ENCODE data around the gene PDCD7. TPM values are rescaled to one million over a fixed set of nuclear protein-coding genes. Genes with fewer than 3 reads are reported as not detected.

The PDCD7 gene
- total RNA-seq, 4 donors from 2014 or later = 12.4 to 22.1 (median 16.3) TPM

DNA sequence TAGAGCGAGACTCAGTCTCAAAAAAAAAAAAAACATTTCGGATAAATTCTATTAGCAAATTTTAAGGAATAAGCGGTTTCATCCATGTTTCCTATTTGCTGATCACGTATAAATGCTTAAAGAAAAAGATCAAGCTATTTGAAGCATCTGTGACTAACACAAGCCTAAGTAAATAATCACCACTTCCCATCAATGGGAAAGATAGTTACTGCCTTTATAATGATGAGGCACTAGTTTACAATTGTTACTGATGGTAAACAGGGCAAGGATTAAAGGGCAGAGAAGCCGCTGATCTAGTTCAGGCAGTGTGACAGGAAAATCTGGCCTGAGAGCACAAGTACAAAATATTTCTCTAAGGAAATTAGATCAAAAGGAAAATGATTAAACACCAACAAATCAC lies 37.8 kb upstream of the PDCD7 start:
- no peaks in the 10 kb centered on the region for H3K27me3 ChIP-seq
- H3K9me3 ChIP-seq = no peaks in the 10 kb centered on the region
- in situ Hi-C loops (cut with MboI; ENCODE audit: low pct_ligation_motif_present in 1 of 4, low pct_unique_long_range_greater_than_20kb in 1 of 4, low sequenced_read_pairs in 3 of 4) (no loop called here), intact Hi-C loops (cut with DNase I; ENCODE audit: low total_unique reads) (no loop called here)
- no peak overlapping the region for H3K27ac ChIP-seq
- no peaks in the 10 kb centered on the region for H3K4me1 ChIP-seq
- H3K4me3 ChIP-seq = no peak overlapping the region
- peaks cover 0 to 47% (median 18%) of the 10 kb centered on the region in 4 donors for H3K36me3 ChIP-seq
- TF ChIP-seq POLR2AphosphoS5 (IDR thresholded peaks at IDR 0.05) (no peak), CTCF (IDR thresholded peaks at IDR 0.05) (no peak), POLR2A (IDR thresholded peaks at IDR 0.05) (no peak), EP300 (IDR thresholded peaks at IDR 0.05; ENCODE audit: low read depth) (no peak)
- 94 to 98% methylated on average over 4 to 5 of the region's 5 CpGs for WGBS, 2 donors (ENCODE audit: low coverage in 1 of 2)
- no peak for DNase-seq

GRCh38 chr15:65165875-65166274 lies 32.3 kb upstream of the PDCD7 start:
- Histone ChIP-seq H3K36me3 (peaks cover 0 to 55% (median 12%) of the 10 kb centered on the region in 4 donors), H3K4me3 (no peak overlapping the region), H3K9me3 (no peaks in the 10 kb centered on the region), H3K27me3 (no peaks in the 10 kb centered on the region), H3K4me1 (no peaks in the 10 kb centered on the region), H3K27ac (no peak overlapping the region)
- 95 to 100% methylated on average over 2 of the region's 2 CpGs for WGBS, 2 donors (ENCODE audit: low coverage in 1 of 2)
- in situ Hi-C loops (cut with MboI; ENCODE audit: low pct_ligation_motif_present in 1 of 4, low pct_unique_long_range_greater_than_20kb in 1 of 4, low sequenced_read_pairs in 3 of 4) = no loop called here
- DNase-seq = no peak
- intact Hi-C loops (cut with DNase I; ENCODE audit: low total_unique reads) = no loop called here
- TF ChIP-seq POLR2A (IDR thresholded peaks at IDR 0.05) = no peak
- no peak for TF ChIP-seq CTCF (IDR thresholded peaks at IDR 0.05)
- no peak for TF ChIP-seq POLR2AphosphoS5 (IDR thresholded peaks at IDR 0.05)
- TF ChIP-seq EP300 (IDR thresholded peaks at IDR 0.05; ENCODE audit: low read depth) = no peak

GRCh38 chr15:65164139-65164538 lies 30.5 kb upstream of the PDCD7 start:
- 76 to 78% methylated on average over 1 of the region's 1 CpG for WGBS, 2 donors (ENCODE audit: low coverage in 1 of 2)
- no peak overlapping the region for H3K27ac ChIP-seq
- intact Hi-C loops (cut with DNase I; ENCODE audit: low total_unique reads) = no loop called here
- H3K4me3 ChIP-seq = no peak overlapping the region
- H3K4me1 ChIP-seq = no peaks in the 10 kb centered on the region
- DNase-seq = no peak
- H3K9me3 ChIP-seq = no peaks in the 10 kb centered on the region
- H3K36me3 ChIP-seq = peaks cover 0 to 44% (median 9%) of the 10 kb centered on the region in 4 donors
- in situ Hi-C loops (cut with MboI; ENCODE audit: low pct_ligation_motif_present in 1 of 4, low pct_unique_long_range_greater_than_20kb in 1 of 4, low sequenced_read_pairs in 3 of 4) = no loop called here
- no peak for TF ChIP-seq POLR2A (IDR thresholded peaks at IDR 0.05)
- TF ChIP-seq POLR2AphosphoS5 (IDR thresholded peaks at IDR 0.05) = no peak
- TF ChIP-seq CTCF (IDR thresholded peaks at IDR 0.05) = no peak
- no peak for TF ChIP-seq EP300 (IDR thresholded peaks at IDR 0.05; ENCODE audit: low read depth)
- no peaks in the 10 kb centered on the region for H3K27me3 ChIP-seq

DNA sequence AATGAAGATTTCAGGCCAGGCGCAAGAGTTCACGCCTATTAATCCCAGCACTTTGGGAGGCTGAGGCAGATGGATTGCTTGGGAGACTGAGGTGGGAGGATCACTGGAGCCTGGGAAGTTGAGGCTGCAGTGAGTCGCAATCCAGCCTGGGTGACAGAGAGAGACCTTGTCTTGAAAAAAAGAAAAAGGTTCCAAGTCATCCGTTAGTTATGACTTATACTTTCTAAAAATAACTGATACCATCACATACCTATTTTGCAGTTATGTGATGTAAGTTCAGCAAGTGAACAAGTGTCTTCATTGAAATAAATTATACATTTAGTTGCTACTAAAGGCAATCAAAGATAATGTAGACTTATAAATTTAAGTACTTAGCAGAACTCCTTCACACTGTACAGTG lies 29.4 kb upstream of the PDCD7 start:
- no peak overlapping the region for H3K4me3 ChIP-seq
- in situ Hi-C loops (cut with MboI; ENCODE audit: low pct_ligation_motif_present in 1 of 4, low pct_unique_long_range_greater_than_20kb in 1 of 4, low sequenced_read_pairs in 3 of 4) = no loop called here
- TF ChIP-seq EP300 (IDR thresholded peaks at IDR 0.05; ENCODE audit: low read depth) = no peak
- no peak for TF ChIP-seq POLR2AphosphoS5 (IDR thresholded peaks at IDR 0.05)
- no peak for TF ChIP-seq POLR2A (IDR thresholded peaks at IDR 0.05)
- TF ChIP-seq CTCF (IDR thresholded peaks at IDR 0.05) = no peak
- H3K9me3 ChIP-seq = no peaks in the 10 kb centered on the region
- no peaks in the 10 kb centered on the region for H3K4me1 ChIP-seq
- intact Hi-C loops (cut with DNase I; ENCODE audit: low total_unique reads) = no loop called here
- H3K27ac ChIP-seq = no peak overlapping the region
- peaks cover 0 to 51% (median 14%) of the 10 kb centered on the region in 4 donors for H3K36me3 ChIP-seq
- H3K27me3 ChIP-seq = no peaks in the 10 kb centered on the region
- no peak for DNase-seq
- WGBS, 2 donors (ENCODE audit: low coverage in 1 of 2) = 83 to 100% methylated on average over 4 of the region's 4 CpGs

All from transverse colon (tissue), 4 donors.